Kasumi-1 (cell line): ENCODE measurements around the gene GPR37L1.
A peak's percentile ranks its signal among the peaks of the same experiment; 100 is the strongest.
"Not testable (repeated sequence)": the region's sequence is repeated elsewhere in the genome, so short reads cannot be mapped to it uniquely, and the experiment has no call there.

ENCODE experiments used
- DNase-seq, 2 experiments: peaks; one replicate each; lab custom pipeline; 2025; lab: John Stamatoyannopoulos, UW

The GPR37L1 gene

DNA sequence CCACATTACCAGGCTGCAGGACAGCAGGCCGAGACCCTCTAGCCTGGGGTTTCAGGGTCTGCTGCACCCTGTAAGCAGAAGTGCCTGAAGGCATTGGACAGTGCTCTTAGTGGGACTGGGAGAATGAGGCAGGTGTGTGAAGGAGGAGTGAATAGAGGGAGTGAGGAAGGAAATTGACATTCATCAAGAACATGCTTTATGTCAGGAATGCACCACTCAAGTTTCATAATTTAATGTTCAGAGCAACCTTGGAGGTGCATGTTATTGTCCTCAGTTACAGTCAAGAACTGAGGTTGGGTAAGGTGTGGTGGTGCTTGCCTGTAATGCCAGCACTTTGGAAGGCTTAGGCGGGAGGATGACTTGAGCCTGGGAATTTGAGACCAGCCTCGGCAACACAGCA lies 11.7 kb upstream of the GPR37L1 start:
- no peak for DNase-seq

DNA sequence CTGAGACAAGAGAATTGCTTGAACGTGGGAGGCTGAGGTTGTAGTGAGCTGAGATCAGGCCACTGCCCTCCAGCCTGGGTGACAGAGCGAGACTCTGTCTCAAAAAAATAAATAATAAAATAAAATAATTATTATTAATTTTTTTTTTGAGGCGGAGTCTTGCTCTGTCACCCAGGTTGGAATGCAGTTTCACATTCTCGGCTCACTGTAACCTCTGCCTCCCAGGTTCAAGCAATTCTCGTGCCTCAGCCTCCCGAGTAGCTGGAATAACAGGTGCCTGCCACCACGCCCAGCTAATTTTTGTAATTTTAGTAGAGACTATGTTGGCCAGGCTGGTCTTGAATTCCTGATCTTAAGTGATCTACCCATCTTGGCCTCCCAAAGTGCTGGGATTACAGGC lies 11.1 kb upstream of the GPR37L1 start:
- DNase-seq: not testable (repeated sequence)

DNA sequence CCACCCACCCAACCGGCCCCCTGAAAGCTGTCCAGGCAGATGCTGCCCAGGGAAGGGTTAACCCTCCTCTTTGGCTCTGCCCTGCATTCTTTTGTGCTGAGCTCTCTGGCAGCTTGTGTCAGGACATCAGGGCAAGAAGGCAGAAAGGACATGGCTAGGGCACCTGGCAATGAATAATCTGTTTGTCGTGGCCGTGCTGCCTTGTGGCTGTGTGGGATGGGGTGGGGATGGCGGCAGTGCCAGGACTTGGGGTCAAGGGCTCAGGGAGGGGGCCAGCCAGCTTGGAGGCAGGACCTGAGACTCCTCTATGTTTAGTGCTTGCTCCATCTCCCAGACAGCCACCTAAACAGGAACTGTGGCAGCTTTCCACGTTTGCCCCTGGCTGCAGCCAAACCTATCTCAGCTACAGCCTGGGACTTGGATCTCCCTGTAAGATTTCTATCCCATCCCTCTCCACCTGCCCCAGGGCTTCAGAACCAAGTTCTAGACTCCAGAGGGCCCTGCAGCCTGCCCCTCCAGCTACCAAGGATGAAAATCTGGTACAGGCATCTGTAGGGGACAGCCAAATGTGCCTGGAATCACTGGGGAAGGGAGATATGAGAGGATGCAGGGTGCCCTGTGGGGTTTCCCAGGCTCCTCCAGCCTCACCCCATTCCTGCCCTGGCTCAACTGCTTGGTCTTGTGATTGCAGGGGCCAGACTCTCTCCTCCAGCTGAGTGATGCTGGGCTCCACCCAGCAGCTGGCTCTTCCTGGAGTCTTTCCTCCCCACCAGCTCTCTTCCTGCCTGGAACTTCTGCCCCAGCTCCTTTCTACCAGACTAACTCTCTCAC lies 9.6 kb upstream of the GPR37L1 start:
- DNase-seq: no peak

DNA sequence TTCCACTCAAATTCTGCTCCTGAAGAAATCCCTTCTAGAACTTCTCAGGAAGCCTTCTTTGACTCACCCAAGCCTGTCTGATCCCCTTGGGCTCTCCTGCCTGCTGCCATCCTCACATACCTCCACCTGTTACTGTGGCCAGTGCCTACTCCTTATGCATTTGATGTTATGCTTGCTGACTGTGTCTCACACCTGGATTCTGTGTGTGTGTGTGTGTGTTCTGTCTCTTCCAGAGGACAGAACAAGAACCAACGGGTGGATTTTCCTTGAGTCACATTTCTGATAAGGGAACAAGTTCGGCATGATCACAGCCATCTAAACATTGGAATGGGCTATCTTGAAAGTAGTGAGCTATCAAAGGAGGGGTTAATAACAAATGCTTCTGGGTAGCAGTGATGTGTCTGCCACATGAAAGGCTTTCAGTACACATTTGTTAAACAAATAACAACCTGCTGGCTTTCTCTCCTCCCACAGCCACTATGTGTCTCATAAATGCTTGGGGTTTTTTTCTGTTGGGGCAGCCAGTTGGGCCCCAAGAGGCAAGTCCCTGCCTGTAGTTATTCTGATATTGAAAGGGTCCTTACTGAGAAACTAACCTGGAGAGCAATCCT lies 8.9 kb upstream of the GPR37L1 start:
- DNase-seq: no peak

DNA sequence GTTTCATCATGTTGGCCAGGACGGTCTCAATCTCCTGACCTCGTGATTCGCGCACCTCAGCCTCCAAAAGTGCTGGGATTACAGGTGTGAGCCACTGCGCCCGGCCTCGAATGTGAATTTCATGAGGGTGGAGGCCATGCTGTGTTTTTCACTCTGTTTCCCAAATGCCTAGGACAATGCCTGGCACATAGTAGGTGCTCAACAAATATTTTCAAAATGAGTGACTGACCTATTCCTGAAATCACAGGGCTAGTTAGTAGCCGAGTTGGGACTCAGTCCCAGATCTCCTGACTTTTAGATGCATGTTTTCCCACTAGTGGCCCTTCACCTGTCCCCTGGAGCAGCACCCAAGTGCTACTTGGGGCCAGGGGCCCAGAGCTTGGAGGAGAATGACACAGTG lies 6.4 kb upstream of the GPR37L1 start:
- no peak for DNase-seq

DNA sequence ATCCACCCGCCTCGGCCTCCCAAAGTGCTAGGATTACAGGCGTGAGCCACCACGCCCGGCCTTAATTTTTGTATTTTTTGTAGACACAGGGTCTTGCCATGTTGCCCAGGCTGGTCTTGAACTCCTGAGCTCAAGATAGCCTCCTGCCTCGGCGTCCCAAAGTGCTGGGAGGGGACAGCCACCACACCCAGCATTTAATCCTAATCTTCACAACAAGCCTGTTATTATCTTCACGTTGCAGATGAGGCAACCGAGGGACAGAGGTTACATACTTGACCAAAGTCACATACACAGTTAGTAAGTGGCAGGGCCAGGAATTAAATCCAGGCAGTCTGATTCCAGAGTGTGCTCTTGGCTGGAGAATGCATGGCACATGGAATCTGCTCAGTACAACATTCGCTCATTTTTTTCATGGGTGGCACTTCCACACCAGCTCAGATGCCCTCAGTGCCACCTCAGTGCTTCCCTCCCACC lies 4.8 kb upstream of the GPR37L1 start:
- no peak for DNase-seq

DNA sequence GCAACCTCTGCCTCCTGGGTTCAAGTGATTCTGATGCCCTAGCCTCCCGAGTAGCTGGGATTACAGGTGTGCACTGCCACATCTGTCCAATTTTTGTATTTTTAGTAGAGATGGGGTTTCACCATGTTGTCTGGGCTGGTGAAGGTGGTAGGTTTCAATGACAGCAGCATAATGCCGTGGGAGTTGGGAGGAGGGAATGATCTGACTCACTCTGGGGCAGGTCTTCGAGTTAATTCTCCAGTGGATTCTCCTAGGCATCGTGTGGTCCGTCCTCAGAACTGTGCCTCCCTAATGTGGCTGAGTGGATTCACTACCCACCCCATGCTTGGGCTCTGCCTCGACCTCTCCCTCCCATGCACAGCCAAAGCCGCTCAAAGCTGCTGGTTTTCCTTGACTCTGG lies 1.7 kb upstream of the GPR37L1 start:
- DNase-seq: no peak

DNA sequence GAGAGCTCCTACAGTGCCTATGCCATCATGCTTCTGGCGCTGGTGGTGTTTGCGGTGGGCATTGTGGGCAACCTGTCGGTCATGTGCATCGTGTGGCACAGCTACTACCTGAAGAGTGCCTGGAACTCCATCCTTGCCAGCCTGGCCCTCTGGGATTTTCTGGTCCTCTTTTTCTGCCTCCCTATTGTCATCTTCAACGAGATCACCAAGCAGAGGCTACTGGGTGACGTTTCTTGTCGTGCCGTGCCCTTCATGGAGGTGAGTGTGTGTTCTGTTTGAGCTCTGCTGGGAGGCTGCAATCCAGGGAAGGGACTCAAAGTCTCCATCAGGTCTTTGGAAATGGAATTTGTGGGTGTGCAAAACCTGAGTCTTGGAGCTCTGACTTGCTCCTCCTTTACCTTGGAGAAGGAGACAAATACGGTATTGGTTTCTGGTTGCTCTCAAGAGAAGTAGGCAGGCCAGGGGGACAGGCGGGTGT lies 658 bp downstream of the GPR37L1 start:
- DNase-seq: no peak

DNA sequence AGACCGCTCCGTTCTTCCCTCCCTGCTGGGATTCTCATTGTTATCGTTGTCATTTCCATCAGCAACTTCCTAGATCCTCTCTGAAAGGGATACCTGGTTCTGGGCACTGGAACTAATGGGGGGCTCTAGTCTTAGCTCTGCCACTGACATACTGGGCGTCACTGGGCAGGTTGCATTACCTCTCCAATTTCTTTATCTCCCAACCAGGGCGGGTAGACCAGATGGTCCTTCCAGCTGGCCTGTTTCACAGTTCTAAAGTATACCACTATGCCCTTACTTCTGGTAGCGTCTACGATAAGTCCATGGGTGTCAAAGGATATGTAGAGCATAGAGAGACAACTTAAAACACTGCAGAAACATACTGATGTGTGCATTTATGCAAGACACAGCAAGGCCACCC lies 1.4 kb downstream of the GPR37L1 start:
- DNase-seq: no peak

DNA sequence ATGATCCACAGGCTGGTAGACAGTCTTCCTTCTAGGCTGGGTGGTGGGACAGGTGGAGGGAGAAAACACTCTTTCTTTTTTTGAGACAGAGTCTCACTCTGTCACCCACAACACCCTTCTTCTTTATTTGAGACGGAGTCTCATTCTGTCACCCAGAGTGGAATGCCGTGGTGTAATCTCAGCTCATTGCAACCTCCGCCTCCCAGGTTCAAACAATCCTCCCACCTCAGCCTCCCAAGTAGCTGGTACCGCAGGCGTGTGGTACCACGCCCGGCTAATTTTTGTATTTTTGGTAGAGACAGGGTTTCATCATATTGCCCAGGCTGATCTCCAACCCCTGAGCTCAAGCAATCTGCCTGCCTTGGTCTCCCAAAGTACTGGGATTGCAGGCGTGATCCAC lies 2.9 kb downstream of the GPR37L1 start:
- no peak for DNase-seq

DNA sequence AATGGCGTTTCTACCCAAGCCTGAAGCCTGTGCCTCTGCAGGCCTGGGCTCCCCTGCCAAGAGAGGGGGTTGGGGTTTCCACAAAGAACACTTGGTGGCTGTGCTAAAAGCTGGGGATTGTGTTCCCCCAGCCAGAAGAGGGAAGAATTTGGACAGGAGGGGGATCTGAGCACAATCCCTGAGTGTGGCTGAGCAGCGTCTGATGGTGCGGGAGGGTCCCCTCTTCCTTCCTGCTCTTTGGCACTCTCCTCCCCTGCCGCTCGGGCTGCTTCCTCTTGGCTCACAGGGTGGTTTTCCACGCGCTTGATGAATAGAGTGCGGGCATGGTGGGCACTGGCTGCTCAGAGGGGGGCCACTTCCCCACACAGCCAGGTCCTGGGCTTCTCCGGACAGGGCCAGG lies 3.7 kb downstream of the GPR37L1 start:
- peak; percentile 47 to 56 for DNase-seq

DNA sequence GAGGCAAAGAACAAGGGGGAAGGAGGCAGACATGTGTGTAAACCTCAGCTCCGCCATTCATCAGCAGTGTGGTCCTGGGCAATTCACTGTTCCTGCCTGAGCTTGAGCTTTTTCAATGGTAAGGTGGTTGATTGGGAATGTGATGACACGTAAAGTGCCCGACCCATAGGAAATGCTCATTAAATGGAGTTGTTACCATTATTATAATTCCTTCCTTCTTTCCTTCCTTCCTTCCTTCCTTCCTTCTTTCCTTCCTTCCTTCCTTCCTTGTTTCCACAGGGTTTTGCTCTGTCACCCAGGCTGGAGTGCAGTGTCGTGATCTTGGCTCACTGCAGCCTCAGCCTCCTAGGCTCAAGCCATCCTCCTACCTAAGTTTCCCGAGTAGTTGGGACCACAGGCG lies 4.3 kb downstream of the GPR37L1 start:
- DNase-seq: no peak

DNA sequence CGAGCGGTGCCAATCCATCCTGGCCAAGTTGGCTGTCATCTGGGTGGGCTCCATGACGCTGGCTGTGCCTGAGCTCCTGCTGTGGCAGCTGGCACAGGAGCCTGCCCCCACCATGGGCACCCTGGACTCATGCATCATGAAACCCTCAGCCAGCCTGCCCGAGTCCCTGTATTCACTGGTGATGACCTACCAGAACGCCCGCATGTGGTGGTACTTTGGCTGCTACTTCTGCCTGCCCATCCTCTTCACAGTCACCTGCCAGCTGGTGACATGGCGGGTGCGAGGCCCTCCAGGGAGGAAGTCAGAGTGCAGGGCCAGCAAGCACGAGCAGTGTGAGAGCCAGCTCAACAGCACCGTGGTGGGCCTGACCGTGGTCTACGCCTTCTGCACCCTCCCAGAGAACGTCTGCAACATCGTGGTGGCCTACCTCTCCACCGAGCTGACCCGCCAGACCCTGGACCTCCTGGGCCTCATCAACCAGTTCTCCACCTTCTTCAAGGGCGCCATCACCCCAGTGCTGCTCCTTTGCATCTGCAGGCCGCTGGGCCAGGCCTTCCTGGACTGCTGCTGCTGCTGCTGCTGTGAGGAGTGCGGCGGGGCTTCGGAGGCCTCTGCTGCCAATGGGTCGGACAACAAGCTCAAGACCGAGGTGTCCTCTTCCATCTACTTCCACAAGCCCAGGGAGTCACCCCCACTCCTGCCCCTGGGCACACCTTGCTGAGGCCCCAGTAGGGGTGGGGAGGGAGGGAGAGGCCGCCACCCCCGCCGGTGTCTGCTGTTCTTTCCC lies 5.3 kb downstream of the GPR37L1 start:
- no peak for DNase-seq

DNA sequence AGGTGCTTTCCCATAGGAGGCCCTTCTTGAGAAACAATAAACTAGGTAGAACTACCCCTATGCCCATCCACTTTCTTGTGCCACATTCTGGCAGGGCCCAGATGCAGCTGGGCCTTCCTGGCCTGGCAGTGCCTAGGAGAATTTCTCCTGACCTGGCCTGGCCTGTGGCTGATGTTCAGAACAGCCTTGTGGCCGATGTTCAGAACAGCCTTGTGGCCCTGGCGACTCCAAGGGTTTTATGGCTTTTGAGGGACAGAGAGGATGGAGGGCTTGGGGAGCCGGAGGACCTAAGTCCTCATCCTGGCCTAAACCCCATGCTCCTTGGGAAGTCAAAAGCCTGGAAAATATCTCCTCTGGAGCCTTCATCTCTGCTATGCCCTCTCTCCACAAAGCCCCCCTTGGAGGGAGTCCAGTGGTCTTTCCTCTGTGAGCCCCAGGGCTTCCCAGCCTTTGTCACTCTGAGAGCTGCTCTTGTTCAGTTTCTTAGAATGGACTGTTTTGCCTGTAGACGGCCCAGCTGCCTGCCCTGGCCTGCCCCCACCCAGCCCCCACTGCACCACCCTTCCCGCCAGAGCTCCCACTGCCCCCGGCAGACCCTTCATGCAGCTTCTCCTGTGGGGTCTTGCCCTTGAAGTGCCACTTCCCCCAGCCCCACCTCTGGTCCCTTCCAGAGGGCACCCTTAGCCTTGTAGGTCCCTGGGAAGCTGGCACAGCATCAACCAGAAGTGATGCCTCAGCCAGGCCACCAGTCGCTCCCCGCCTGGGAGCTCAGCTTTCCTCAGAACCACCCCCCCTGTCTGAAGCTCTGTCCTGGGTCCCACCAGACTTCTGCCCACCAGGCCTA lies 7.0 kb downstream of the GPR37L1 start:
- DNase-seq: no peak

DNA sequence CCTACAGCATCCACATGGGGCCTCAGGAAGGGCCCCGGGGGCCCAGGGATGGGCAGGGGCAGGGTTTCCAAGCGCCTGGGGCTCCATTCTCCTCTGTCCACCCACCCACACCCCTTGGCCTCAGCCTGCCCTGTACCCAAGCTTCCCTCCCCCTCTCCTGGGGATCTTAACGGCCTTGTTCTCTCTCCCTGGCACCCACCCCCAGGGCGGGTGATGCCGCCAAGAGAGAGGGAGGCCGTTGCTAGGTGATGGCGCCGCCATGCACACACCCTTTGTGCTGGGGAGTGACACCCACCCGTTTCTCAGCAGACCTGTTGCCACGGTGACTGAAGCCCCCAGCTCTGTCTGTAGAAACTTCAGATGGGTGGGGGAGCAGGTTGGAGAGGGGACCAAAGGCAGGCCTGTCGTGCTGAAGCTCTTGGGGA lies 7.6 kb downstream of the GPR37L1 start:
- no peak for DNase-seq

DNA sequence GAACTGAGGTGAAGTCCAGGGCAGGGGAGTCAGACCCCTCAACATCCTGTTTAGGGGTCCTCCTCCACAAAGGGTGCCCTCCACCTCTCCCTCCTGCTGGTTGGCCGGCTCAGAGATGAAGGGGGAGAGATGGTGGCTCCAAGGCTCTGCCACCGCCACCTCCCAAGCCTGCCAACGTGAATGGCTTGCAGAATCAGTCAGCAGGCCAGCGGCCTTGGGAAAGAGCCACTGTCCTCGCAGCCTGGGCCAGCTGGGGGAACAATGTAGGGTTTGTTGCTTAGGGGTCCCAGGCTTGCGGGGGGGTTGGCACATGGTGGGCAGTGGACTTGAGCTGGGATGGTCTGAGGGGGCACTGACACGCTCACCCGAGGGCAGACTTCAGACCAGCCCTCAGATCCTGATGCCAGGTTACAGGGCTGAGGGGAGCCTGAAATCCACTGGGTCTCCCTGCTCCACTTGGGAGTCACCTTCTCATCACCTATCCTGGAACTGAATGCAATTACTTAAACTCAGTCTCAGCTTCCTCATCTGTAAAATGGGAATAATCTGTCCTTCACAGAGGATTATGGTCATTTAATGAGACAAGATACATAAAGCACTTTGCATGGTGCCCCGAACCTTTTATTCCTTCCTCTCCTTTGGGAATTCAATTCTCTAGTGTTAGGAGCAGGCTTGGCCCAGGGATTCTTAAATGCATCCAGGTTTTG lies 8.3 kb downstream of the GPR37L1 start:
- DNase-seq: no peak

DNA sequence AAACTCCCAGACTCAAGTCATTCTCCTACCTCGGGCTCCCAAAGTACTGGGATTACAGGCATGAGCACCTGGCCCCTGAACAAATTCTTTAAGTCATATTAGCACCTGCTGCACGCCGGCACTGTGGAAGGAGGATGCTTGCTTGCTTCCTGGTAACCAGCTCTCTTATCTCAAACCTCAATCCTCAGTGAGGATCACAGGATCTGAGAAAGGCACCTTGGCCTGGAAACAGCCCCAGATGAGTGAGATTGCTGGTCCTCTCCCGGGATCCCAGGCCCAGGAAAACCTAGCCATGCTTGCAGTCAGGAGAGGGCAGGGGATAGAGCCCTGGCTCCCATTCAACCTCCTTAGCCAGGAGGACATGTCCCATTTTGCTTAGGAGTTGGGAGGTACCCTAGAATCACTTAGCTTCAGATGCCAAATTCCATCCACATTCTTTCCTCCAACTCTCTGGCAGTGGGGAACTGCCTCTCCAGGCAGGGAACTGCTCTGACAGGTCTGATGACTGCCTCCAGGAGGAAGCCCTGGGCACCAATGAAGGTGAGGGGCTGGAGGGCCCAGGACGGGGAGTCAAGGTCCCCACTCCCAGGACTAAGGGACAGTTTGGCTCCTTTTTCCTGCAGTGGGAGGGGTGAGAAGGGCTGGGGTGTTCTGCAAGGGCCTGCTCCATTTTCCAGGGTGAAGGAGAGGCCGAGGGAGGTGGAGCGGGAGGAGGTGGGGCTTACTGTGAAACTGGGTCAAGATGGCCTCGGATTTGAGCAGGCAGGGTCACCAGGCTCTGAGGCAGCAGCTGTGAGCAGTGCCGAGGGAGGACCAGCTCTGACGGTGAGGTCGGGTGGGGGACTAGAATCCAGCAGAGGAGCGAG lies 9.5 kb downstream of the GPR37L1 start:
- no peak for DNase-seq

DNA sequence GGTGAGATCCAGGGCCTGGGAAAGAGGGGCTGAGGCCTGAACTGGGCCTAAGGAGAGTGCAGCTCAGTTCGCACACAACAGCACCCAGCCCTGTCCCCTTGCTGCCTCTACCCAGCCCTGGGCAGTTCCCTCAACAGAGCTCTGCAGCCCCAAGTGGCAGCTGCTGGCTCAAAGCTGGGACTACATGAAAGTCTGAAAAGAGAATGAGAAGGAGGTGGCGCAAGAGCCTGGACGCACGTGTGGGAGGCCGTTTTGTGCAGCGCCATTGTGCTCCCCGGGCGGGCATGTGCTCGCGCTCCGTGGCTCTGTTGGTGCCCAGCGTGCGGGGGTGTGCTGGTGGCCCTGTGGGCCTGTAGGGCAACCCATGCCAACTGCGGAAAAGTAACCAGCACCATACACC lies 10.3 kb downstream of the GPR37L1 start:
- no peak for DNase-seq

DNA sequence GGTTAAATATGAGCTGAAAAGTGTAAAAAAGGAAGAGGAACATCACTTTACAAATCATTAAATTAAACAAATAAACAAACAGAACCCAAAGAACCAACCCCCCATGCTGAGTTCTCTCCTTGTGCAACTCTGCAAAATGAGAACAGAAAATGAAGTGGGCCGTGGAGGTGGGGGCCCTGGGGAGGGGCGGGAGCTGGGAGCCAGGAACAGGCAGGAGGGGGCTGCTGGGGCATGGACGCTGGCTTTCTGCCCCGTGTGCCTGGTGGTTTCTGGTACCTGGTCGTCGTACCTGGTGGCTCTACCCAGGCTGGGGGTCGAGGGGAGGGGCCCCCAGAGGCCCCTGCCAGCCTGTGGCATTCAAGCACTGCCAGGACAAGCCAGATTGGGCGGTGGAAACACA lies 10.8 kb downstream of the GPR37L1 start:
- no peak for DNase-seq

DNA sequence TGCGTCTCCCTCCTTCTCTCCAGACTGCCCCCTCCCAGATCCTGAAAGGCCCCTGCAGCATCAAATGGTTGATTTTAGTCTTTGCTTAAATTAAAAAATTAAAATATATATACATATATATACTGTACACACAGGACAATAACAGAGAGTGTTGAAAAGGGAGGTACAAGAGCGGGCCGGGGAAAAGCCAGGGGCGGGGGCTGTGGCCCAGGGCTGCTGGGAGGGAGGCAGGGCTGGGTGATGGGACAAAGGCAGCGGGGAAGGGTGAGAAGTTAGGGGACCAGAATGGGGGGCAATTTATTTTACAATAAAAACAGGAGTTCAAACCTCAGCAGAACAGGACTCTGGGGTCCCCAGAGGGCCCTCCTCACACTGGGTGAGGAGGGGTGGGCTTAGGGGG lies 11.3 kb downstream of the GPR37L1 start:
- no peak for DNase-seq
